ENCODE measurements around the gene KRT39. TPM values are rescaled to one million over a fixed set of nuclear protein-coding genes. Genes with fewer than 3 reads are reported as not detected.

The KRT39 gene
- total and polyA plus RNA-seq, 10 of the 15 experiments (the other 5 are each of a cell fraction or from before 2014, with no cell fraction given), result not detected

GRCh38 chr17:40984226-40984625 lies 17.5 kb upstream of the KRT39 start, which contains the start of gene KRT40:
Gene KRT40, minus strand, starts transcription at chr17:40984326. Its CDS starts 53 bp downstream, at chr17:40984273.
- Histone ChIP-seq H3K27ac (ENCODE audit: control insufficient read depth, insufficient read depth) (no peak within 1 kb of the TSS), H2AFZ (ENCODE audit: control insufficient read depth, low read depth, low read length) (no peak within 1 kb of the TSS), H3K9ac (ENCODE audit: control insufficient read depth, insufficient read depth, low read length) (no peak within 1 kb of the TSS), H3K4me1 (ENCODE audit: control insufficient read depth, insufficient read depth, low read length) (no peaks in the 10 kb centered on the region), H3K9me3 (replicated peaks; ENCODE audit: control insufficient read depth, insufficient read depth, low read length) (no peaks in the 10 kb centered on the region), H3K4me3 (no peak within 1 kb of the TSS), H3K4me2 (ENCODE audit: control insufficient read depth, insufficient read depth) (no peak within 1 kb of the TSS), H3K36me3 (ENCODE audit: control insufficient read depth in 2 of 2, insufficient read depth in 2 of 2, low read length in 1 of 2) (no peaks in the 10 kb centered on the region), H3K27me3 (replicated peaks in 1 of 2; ENCODE audit: control insufficient read depth in 2 of 2, insufficient read depth in 2 of 2, low read length in 1 of 2) (peaks cover 0 to 4% of the 10 kb centered on the region in 2 experiments; a peak in 1 of 4 replicates), H4K20me1 (ENCODE audit: control insufficient read depth, insufficient read depth) (no peaks in the 10 kb centered on the region), H3K79me2 (ENCODE audit: control insufficient read depth, insufficient read depth, low read length) (no peaks in the 10 kb centered on the region)
- SMC1A ChIA-PET (ENCODE audit: uncharacterized antibody, unreplicated experiment), result interaction anchor here (1.1 kb wide), 1 partner anchor 37 kb away, joined by 3 read pairs; no protein-coding TSS in a partner anchor
- FAIRE-seq, result no peak
- WGBS (ENCODE audit: insufficient coverage, insufficient replicate concordance, low lambda C conversion rate, missing lambda C conversion rate), result 29% methylated on average over 3 of the region's 3 CpGs
- BruUV-seq (replicated peaks), result no TSS peak
- in situ Hi-C loops (cut with MboI), result no loop called here
- no peak for ATAC-seq
- no peak for DNase-seq (ENCODE audit: low read depth, low spot score)
- intact Hi-C loops (cut with micrococcal nuclease; ENCODE audit: unreplicated experiment), result no loop called here
- CTCF ChIA-PET, result no interaction called here
- TF ChIP-seq ZBTB40 (IDR thresholded peaks at IDR 0.05; ENCODE audit: borderline replicate concordance), result no peak
- no peak for TF ChIP-seq POLR2A (IDR thresholded peaks at IDR 0.05; ENCODE audit: low read depth, low read length)
- TF ChIP-seq CHD1 (IDR thresholded peaks at IDR 0.05; ENCODE audit: low read depth, low read length), result no peak
- no peak for TF ChIP-seq BCLAF1 (IDR thresholded peaks at IDR 0.05)
- no peak for TF ChIP-seq SREBF1 (IDR thresholded peaks at IDR 0.05; ENCODE audit: low read length)
- no peak for TF ChIP-seq ZBED1 (IDR thresholded peaks at IDR 0.05; ENCODE audit: borderline replicate concordance)
- no peak for TF ChIP-seq REST (IDR thresholded peaks at IDR 0.05; ENCODE audit: low read depth, low read length)
- TF ChIP-seq ZNF384 (IDR thresholded peaks at IDR 0.05; ENCODE audit: borderline replicate concordance, low read depth, low read length), result no peak
- POLR2A ChIA-PET, result no interaction called here
- RAD21 ChIA-PET (ENCODE audit: unreplicated experiment), result no interaction called here

Data from GM12878 (cell line).